Heart right ventricle (tissue), 16 donors: ENCODE measurements around the gene RDX. TPM values are rescaled to one million over a fixed set of nuclear protein-coding genes. Genes with fewer than 3 reads are reported as not detected.

Experiments
- ATAC-seq, 8 donors: fragments of 200-7000 bp; cut with Tn5 transposase; one replicate each; pipeline ENCODE4 v1.9.1; 2020; ENCODE audit warnings: mild to moderate bottlenecking in 8 of 8, moderate library complexity in 8 of 8, moderate number of reproducible peaks in 1 of 8
- DNase-seq, 2 donors: peaks; one replicate each; pipeline ENCODE4 v3.0.0-alpha.2; 2020
- H3K27ac ChIP-seq, 10 donors: fragments of 200-600 bp; sonication (generic) in 2 of 10; one replicate each; pipeline versions ENCODE4 v1.5.0 to v1.8.0; 2020 to 2022; ENCODE audit warnings: mild to moderate bottlenecking in 3 of 10
- H3K27me3 ChIP-seq, 7 donors: fragments of 200-600 bp; one replicate each; pipeline ENCODE4 v1.8.0; 2021 to 2022; ENCODE audit warnings: mild to moderate bottlenecking in 2 of 7
- H3K36me3 ChIP-seq, 9 donors: fragments of 200-600 bp; sonication (generic) in 1 of 9; one replicate each; pipeline versions ENCODE4 v1.5.0 to v1.8.0; 2020 to 2022; ENCODE audit warnings: mild to moderate bottlenecking in 2 of 9
- H3K4me1 ChIP-seq, 9 donors: fragments of 200-600 bp; sonication (generic) in 1 of 9; one replicate each; pipeline versions ENCODE4 v1.5.0 to v1.8.0; 2020 to 2022; ENCODE audit warnings: mild to moderate bottlenecking in 4 of 9
- H3K4me3 ChIP-seq, 10 donors: fragments of 200-600 bp; sonication (generic) in 2 of 10; one replicate each; pipeline versions ENCODE4 v1.5.0 to v1.8.0; 2020 to 2022; ENCODE audit warnings: mild to moderate bottlenecking in 7 of 10, moderate library complexity in 2 of 10
- H3K9me3 ChIP-seq, 11 donors: fragments of 200-600 bp in 10 of 11; sonication (generic) in 2 of 11; one replicate each; pipeline versions ENCODE4 v1.5.0 to v1.8.0; 2013 to 2022; ENCODE audit warnings: mild to moderate bottlenecking in 2 of 11, control low read depth in 1 of 11, moderate library complexity in 1 of 11
- WGBS, 2 donors: extraction: QIAGEN DNeasy Blood & Tissue Kit; methylation state at CpG; one replicate each; pipeline ENCODE4 v1.1.7; 2013; ENCODE audit warnings: inconsistent platforms in 1 of 2; 5-methylcytosine and 5-hydroxymethylcytosine counted together
- intact Hi-C, 10 donors: fragments of 100-400 bp; cut with DNase I; formaldehyde crosslinking; loops; one replicate each; pipeline versions ENCODE4 v1.11.1 to v1.14.2; 2022
- polyA plus RNA-seq, 2 donors: library from polyadenylated mRNA; stranded (reverse); fragments of 200-250 nt; gene quantifications; one replicate each; pipeline ENCODE4 v1.2.3, GENCODE V29; 2013
- total RNA-seq, 10 donors: library from RNA; stranded (reverse); fragmentation: NEBNext Ultra II Directional in 3 of 10; extraction: Animal tissue kit (Norgen Biotek cat#: 25700) in 3 of 10; gene quantifications; one replicate each; pipeline versions ENCODE4 v1.2.1 to v1.2.4, GENCODE V29; 2021 to 2023
- TF ChIP-seq, protein P1 (sequence below), 9 donors: fragments of 200-600 bp; sonication (generic) in 2 of 9; IDR thresholded peaks; one replicate each; pipeline versions ENCODE4 v1.5.0 to v1.8.0; 2021 to 2022; ENCODE audit warnings: antibody characterized with exemption in 9 of 9, mild to moderate bottlenecking in 5 of 9, moderate library complexity in 1 of 9
- donor health status: Arrhythmogenic right ventricular cardiomyopathy.
- donor health status: ischemic (EF 13 %, LVEDD 7.1; RV severe dilation, severe dysfunction).
- donor health status: healthy with polysubstance abuse.
- donor health status: DM: no; HTN: yes; CAD: no.
- donor health status: DM: no; HTN: no; CAD: no.
- donor health status: ischemic (EF 25% LVEDD 6.9; RV normal size, moderate dysfunction).
- donor health status: ischemic (EF 25% LVEDD 5.7; RV mildly dilated, moderate dysfunction).
- donor health status: healthy.
- donor health status: DM: yes; HTN: yes; CAD: no.
- donor health status: Ischemic cardiomyopathy.
- donor health status: ischemic (EF 35%, LVEDD 5.7; RV mildly dilated, moderate dysfunction).
- donor health status: nonischemic (EF 11% LVEDD 7.7; RV severe dilation, severe dysfunction).
- donor health status: DM: yes; HTN: yes; CAD: no.
- donor health status: PGD.
- donor health status: ischemic (EF 29% LVEDD 5.4; RV normal size, mild dysfunction).
- donor health status: nonischemic (EF 23%, LVEDD 6.1; RV moderate dilation, normal function).

Gene RDX
- total and polyA plus RNA-seq, 12 donors = 28.2 to 140 (median 125) TPM

DNA sequence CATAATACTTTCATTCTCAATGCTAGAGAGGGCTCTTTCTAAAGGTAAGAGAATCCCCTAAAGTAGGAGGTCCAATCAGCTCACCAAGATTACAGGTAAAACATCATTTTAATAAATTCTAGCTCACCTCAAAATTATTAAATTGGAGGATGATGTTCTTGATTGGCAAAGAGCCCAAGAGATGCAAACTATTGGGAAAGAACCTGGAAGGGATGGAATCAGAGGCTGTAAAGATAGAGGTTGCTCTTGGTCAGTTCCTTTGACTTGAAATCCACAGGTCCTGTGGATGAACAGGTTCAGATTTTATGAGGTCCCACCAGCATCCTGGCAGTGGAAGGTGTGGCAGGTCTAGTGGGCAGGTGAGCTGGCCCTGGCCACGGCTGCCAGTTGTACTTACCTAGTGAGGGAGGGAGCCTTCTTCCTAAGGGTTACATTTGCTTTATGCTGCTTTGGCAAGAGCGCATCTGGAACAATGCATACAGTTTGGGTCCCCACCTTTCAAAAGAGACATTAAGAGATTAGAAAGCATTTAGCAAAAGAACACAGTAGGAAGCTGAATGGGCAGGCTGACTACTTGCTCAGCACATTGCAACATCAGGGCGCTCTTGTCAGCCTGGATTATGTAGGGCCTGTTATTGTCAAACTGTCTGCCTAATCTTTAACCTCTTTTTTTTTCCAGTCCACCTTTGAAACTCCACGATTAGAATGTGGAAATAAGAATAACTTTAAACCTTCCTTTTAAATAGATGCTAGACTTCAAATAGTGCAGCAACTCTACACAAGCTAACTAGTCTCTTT, 97.0 kb downstream of the RDX start:
- intact Hi-C loops = loop anchor here in 3 of 10 donors (10.0 kb wide), 3 partner anchors 245 to 1025 kb away; no protein-coding TSS in a partner anchor
- TF ChIP-seq, protein P1, sequence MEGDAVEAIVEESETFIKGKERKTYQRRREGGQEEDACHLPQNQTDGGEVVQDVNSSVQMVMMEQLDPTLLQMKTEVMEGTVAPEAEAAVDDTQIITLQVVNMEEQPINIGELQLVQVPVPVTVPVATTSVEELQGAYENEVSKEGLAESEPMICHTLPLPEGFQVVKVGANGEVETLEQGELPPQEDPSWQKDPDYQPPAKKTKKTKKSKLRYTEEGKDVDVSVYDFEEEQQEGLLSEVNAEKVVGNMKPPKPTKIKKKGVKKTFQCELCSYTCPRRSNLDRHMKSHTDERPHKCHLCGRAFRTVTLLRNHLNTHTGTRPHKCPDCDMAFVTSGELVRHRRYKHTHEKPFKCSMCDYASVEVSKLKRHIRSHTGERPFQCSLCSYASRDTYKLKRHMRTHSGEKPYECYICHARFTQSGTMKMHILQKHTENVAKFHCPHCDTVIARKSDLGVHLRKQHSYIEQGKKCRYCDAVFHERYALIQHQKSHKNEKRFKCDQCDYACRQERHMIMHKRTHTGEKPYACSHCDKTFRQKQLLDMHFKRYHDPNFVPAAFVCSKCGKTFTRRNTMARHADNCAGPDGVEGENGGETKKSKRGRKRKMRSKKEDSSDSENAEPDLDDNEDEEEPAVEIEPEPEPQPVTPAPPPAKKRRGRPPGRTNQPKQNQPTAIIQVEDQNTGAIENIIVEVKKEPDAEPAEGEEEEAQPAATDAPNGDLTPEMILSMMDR (IDR thresholded peaks at IDR 0.05) = no peak
- WGBS, 2 donors = 74% methylated on average over 4 of the region's 4 CpGs
- H3K9me3 ChIP-seq = no peaks in the 10 kb centered on the region
- ATAC-seq (no peak), DNase-seq (no peak)
- no peaks in the 10 kb centered on the region for H3K36me3 ChIP-seq
- no peaks in the 10 kb centered on the region for H3K4me1 ChIP-seq
- no peak overlapping the region for H3K4me3 ChIP-seq
- no peak overlapping the region for H3K27ac ChIP-seq
- no peaks in the 10 kb centered on the region for H3K27me3 ChIP-seq

DNA sequence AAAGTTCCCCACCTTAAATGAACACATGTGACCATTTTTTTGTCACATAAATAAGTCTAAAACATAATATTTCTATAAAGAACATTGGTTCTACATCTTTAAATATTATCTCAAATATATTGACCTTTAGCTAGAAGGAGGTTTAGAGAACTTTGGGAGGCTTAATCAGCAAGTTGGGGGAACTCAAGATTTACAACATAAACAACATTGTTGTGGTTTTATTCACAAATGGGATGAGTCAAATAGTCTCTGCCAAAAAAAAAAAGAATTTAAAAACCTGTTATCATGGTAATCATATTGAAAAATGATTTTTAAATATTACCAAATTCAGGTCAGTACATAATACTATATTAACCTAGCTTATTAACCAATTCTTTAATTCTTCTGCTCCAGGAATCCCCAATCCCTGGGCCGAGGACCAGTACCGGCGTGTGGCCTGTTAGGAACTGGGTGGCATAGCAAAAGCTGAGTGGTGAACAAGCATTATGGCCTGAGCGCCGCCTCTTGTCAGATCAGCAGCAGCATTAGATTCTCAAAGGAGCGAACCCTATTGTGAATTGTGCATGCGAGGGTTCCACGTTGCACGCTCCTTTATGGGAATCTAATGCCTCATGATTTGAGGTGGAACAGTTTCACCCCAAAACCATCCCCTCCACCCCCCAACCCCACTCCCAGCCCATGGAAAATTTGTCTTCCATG, 98.2 kb downstream of the RDX start:
- Histone ChIP-seq H3K9me3 (no peaks in the 10 kb centered on the region), H3K4me1 (no peaks in the 10 kb centered on the region), H3K27ac (no peak overlapping the region), H3K27me3 (no peaks in the 10 kb centered on the region), H3K4me3 (no peak overlapping the region), H3K36me3 (no peaks in the 10 kb centered on the region)
- ATAC-seq (no peak), DNase-seq (no peak)
- TF ChIP-seq, protein P1 (IDR thresholded peaks at IDR 0.05) = no peak
- intact Hi-C loops = loop anchor here in 3 of 10 donors (10.0 kb wide), 3 partner anchors 243 to 1027 kb away; no protein-coding TSS in a partner anchor
- WGBS, 2 donors = 95 to 96% methylated on average over 9 of the region's 9 CpGs

DNA sequence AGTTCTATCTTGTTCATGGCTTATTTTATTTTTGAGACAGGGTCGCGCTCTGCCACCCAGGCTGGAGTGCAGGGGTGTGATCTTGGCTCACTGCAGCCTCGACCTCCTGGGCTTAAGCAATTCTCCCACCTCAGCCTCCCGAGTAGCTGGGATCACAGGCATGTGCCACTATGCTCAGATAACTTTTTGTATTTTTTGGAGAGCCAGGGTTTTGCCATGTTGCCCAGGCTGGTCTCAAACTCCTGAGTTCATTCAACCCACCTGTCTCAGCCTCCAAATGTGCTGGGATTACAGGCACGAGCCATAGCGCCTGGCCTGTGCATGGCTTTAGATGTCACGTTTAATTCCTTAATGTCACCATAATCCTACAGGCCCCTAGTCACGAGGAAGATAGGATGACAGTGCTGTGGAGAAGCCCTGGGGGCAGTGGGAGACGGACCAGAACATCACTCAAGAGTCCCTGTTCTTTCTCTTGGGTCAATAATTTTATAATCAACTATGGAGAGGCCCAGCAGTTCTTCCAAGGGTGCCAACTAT, 99.5 kb downstream of the RDX start:
- intact Hi-C loops = loop anchor here in 4 of 10 donors (2.0 to 10.0 kb wide), 4 partner anchors 178 to 1028 kb away; no protein-coding TSS in a partner anchor

More for the DNA sequence above, 99.5 kb downstream of the RDX start:
- Histone ChIP-seq H3K27me3 (no peaks in the 10 kb centered on the region), H3K9me3 (no peaks in the 10 kb centered on the region), H3K27ac (no peak overlapping the region), H3K4me1 (no peaks in the 10 kb centered on the region), H3K4me3 (no peak overlapping the region), H3K36me3 (no peaks in the 10 kb centered on the region)
- WGBS, 2 donors = 89 to 93% methylated on average over 9 of the region's 9 CpGs
- ATAC-seq = no peak
- no peak for DNase-seq
- TF ChIP-seq, protein P1 (IDR thresholded peaks at IDR 0.05) = no peak
